Fibroblast of pulmonary artery (primary cell): ENCODE results near the gene ANK3.

Source experiments
- DNase-seq: peaks from one replicate; pipeline ENCODE4 v3.0.0-alpha.2; 2010; ENCODE audit warnings: low read depth
- H3K4me3 ChIP-seq: replicated peaks from 2 replicates; pipeline ENCODE4 v1.5.1; 2011; ENCODE audit warnings: low read depth, mild to moderate bottlenecking, control low read depth, low read length, moderate library complexity
- CTCF ChIP-seq: IDR thresholded peaks from 2 replicates; pipeline ENCODE4 v1.5.1; 2011; ENCODE audit warnings: mild to moderate bottlenecking, control low read depth, low read length, inconsistent platforms; ENCODE audit errors: missing control alignments

The ANK3 gene

GRCh38 chr10:60189861-60190475, 199.7 kb downstream of the ANK3 start:
- no peak for TF ChIP-seq CTCF
- DNase-seq = peak; percentile 29

GRCh38 chr10:60188548-60188947, 201.1 kb downstream of the ANK3 start:
- H3K4me3 ChIP-seq = no peak overlapping the region
- no peak for DNase-seq
- TF ChIP-seq CTCF = no peak

More at GRCh38 chr10:60189861-60190475, 199.7 kb downstream of the ANK3 start:
- H3K4me3 ChIP-seq = no peak overlapping the region

- DNase-seq = no peak
- no peak for TF ChIP-seq CTCF
- no peak overlapping the region for H3K4me3 ChIP-seq
Observed at GRCh38 chr10:60187691-60188090, 202.0 kb downstream of the ANK3 start.

- DNase-seq = peak; percentile 66
- TF ChIP-seq CTCF = no peak
- no peak overlapping the region for H3K4me3 ChIP-seq
Observed at GRCh38 chr10:60186315-60187071, 203.2 kb downstream of the ANK3 start.

GRCh38 chr10:60185421-60185820, 204.3 kb downstream of the ANK3 start:
- H3K4me3 ChIP-seq = no peak overlapping the region
- TF ChIP-seq CTCF = no peak
- no peak for DNase-seq

- peak; percentile 49 for DNase-seq
- no peak overlapping the region for H3K4me3 ChIP-seq
- no peak for TF ChIP-seq CTCF
Observed at GRCh38 chr10:60182691-60183090, 207.0 kb downstream of the ANK3 start.
